ENCODE data around the gene KIAA2012.

DNA sequence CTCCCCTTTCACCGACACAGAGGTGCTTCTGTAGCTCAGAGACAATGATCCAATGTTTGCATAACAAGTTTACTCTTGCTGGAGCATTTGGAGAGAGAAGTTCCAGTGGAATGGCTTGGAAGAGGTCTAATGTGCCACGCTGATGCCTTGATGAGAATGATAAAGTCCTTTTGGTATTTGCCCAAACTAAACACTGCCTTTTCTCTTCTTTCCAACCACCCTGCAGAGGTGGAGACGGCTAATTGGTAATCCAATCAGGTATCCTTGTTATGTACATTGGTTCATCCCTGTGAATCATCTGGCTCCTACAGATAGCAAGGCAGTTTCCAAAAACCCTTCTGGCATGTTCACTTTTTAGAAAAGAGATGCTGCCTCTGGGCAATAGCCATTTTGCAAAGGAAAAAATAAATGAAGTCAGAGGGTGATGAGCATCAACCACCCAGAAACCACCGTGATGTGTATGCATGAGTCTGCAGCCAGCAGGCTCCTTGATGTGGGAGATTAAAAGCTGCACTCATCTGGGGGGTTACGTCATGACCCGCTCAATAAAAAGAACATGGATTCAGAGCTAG is 40.6 kb downstream of the KIAA2012 start:
- TF ChIP-seq POLR2AphosphoS5 (IDR thresholded peaks at IDR 0.05; ENCODE audit: low read depth, low read length) (no peak), POLR2A (IDR thresholded peaks at IDR 0.05; ENCODE audit: low read depth, low read length) (no peak), TAF1 (IDR thresholded peaks at IDR 0.05; ENCODE audit: low read depth, low read length) (no peak), SPI1 (IDR thresholded peaks at IDR 0.05; ENCODE audit: low read depth, low read length) (no peak)

Data from GM12891 (cell line).